Measurements from ENCODE around the gene HLA-E. TPM values are rescaled to one million over a fixed set of nuclear protein-coding genes. Genes with fewer than 3 reads are reported as not detected.

The HLA-E gene
- 100 to 1,000 TPM; 757 to 767 TPM for total RNA-seq

DNA sequence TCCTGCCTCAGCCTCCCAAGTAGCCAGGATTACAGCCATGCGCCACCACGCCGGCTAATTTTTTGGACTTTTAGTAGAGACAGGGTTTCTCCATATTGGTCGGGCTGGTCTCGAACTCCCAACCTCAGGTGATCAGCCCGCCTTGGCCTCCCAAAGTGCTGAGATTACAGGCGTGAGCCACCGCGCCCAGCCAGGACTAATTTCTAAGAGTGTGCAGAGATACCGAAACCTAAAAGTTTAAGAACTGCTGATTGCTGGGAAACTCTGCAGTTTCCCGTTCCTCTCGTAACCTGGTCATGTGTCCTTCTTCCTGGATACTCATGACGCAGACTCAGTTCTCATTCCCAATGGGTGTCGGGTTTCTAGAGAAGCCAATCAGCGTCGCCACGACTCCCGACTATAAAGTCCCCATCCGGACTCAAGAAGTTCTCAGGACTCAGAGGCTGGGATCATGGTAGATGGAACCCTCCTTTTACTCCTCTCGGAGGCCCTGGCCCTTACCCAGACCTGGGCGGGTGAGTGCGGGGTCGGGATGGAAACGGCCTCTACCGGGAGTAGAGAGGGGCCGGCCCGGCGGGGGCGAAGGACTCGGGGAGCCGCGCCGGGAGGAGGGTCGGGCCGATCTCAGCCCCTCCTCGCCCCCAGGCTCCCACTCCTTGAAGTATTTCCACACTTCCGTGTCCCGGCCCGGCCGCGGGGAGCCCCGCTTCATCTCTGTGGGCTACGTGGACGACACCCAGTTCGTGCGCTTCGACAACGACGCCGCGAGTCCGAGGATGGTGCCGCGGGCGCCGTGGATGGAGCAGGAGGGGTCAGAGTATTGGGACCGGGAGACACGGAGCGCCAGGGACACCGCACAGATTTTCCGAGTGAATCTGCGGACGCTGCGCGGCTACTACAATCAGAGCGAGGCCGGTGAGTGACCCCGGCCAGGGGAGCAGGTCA is at the start of gene HLA-E:
HLA-E (plus strand) TSS at position 429 of the 945 bp plus-strand sequence; CDS start at position 452, 23 bp downstream.
- POLR2A ChIA-PET = interaction anchor here (1.2 to 8.6 kb wide), 9 partner anchors 7 to 126 kb away, joined by 3 to 290 read pairs (median 7); partner anchors contain the start of gene ABCF1
- Mint-ChIP-seq H3K27ac (peak within 1 kb of the TSS; percentile 98), H3K36me3 (ENCODE audit: low read depth) (peaks cover 52% of the 10 kb centered on the region)

DNA sequence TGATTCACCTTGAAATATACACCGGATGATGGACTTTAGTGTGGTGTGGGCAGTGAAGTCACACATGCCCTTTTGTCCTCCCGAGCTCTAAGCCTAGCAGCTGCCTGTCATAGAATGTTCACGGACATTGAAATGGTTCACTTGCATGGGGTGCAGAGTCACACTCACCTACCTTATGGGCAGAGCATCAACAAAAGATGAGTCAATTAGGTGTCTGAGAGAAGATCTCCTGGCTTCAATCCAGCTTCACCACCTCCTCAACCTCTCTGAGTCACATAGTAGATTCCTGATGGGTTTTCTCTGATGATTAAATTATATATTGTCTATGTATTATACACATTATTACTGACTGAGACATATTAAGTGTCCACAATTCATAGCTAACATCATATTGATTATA is 48.1 kb upstream of the HLA-E start:
- DNase-seq = no peak
- CTCF ChIA-PET = interaction anchor here (0.6 to 1.4 kb wide), 3 partner anchors 12 to 293 kb away, joined by 3 read pairs; no protein-coding TSS in a partner anchor
- no peak overlapping the region for H3K4me3 Mint-ChIP-seq
- no peaks in the 10 kb centered on the region for H3K36me3 Mint-ChIP-seq (ENCODE audit: low read depth)
- no peaks in the 10 kb centered on the region for H3K9me3 Mint-ChIP-seq
- POLR2A ChIA-PET = no interaction called here
- no peak overlapping the region for H3K27ac Mint-ChIP-seq
- peaks cover 87% of the 10 kb centered on the region for H3K27me3 Mint-ChIP-seq
- no peaks in the 10 kb centered on the region for H3K4me1 Mint-ChIP-seq

More for the DNA sequence above, at the start of gene HLA-E:
- DNase-seq = peak; percentile 93
- Mint-ChIP-seq H3K27me3 (peaks cover 15% of the 10 kb centered on the region), H3K9me3 (no peaks in the 10 kb centered on the region), H3K4me1 (peaks cover 50% of the 10 kb centered on the region), H3K4me3 (peak within 1 kb of the TSS; percentile 100)
- CTCF ChIA-PET = interaction anchor here (0.9 to 8.6 kb wide), 5 partner anchors 7 to 233 kb away, joined by 3 to 86 read pairs (median 4); no protein-coding TSS in a partner anchor

DNA sequence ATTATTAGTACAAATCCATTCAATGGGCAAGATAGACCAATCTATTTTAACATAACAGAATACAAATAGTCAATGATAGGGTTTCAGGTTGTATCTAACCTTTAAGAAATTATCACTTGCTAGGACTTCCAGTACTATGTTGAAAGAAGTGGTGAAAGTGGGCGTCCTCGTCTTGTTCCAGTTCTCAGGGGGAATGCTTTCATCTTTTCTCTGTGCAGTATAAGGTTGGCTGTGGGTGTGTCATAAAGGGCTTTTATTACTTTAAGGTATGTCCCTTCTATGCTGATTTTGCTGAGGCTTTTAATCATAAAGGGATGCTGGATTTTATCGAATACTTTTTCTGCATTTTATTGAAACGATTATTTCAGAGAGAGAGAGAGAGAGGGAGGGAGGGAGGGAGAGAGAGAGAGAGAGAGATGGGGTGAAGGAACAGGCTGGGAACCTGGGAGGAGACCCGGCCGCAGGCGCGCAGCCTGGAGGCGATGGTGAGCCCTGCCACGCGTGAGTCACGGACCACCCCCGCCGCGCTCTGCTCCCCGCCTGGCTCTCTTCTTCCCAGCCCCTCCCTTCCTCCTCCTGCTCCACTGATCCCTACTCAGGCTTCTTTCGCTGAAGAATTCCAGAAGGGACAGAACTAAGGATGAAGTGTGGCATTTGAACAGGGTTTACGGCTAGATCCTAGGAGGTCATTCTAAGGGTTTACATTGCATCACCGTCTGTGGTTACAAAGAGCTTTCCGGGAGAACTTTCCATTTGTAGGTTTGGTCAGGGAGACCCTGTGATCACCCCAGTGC is 45.5 kb upstream of the HLA-E start:
- no peaks in the 10 kb centered on the region for H3K9me3 Mint-ChIP-seq
- CTCF ChIA-PET = no interaction called here
- POLR2A ChIA-PET = no interaction called here
- no peaks in the 10 kb centered on the region for H3K4me1 Mint-ChIP-seq
- H3K27me3 Mint-ChIP-seq = peaks cover 89% of the 10 kb centered on the region
- no peak overlapping the region for H3K27ac Mint-ChIP-seq
- no peak overlapping the region for H3K4me3 Mint-ChIP-seq
- DNase-seq = no peak
- H3K36me3 Mint-ChIP-seq (ENCODE audit: low read depth) = no peaks in the 10 kb centered on the region

DNA sequence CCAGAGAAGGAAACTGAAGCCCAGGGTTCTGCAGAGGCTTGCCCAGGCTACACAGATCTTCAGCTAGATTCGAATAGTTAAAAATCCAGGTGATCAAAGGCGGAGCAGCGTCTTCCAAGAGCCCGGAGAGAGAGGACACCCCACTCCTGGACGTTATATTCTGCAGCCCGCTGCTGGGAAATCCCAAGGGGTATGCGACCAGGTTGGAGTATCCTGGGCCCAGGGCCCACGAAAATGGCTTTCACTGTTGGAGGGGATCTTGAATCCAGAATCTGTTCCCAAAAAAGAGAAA is 44.9 kb upstream of the HLA-E start:
- no peaks in the 10 kb centered on the region for H3K9me3 Mint-ChIP-seq
- POLR2A ChIA-PET = no interaction called here
- H3K4me1 Mint-ChIP-seq = no peaks in the 10 kb centered on the region
- no peak overlapping the region for H3K4me3 Mint-ChIP-seq
- no peak overlapping the region for H3K27ac Mint-ChIP-seq
- no peak for DNase-seq
- CTCF ChIA-PET = no interaction called here
- H3K36me3 Mint-ChIP-seq (ENCODE audit: low read depth) = no peaks in the 10 kb centered on the region
- H3K27me3 Mint-ChIP-seq = peaks cover 89% of the 10 kb centered on the region

DNA sequence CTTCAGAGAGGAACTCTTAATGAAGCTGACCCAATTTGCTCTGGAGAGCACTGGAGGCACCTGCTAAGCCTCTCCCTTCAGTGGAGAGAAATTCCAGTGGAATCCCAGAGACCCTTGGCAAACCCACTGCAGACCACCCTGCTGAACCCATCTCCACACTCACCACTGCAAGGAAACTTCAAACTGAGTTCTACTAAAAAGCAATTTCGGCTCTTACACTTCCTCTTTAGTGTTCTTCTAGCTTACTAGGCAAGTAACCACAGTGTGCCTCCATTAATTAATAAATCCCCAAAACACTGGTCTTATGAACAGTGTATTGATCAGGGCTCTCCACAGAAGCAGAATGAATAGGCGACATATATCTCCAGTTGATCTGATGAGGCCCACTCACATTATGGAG is 43.0 kb upstream of the HLA-E start:
- POLR2A ChIA-PET = no interaction called here
- CTCF ChIA-PET = no interaction called here
- peaks cover 16% of the 10 kb centered on the region for H3K4me1 Mint-ChIP-seq
- H3K9me3 Mint-ChIP-seq = no peaks in the 10 kb centered on the region
- peaks cover 89% of the 10 kb centered on the region for H3K27me3 Mint-ChIP-seq
- no peak overlapping the region for H3K27ac Mint-ChIP-seq
- H3K36me3 Mint-ChIP-seq (ENCODE audit: low read depth) = no peaks in the 10 kb centered on the region
- no peak overlapping the region for H3K4me3 Mint-ChIP-seq
- DNase-seq = no peak

DNA sequence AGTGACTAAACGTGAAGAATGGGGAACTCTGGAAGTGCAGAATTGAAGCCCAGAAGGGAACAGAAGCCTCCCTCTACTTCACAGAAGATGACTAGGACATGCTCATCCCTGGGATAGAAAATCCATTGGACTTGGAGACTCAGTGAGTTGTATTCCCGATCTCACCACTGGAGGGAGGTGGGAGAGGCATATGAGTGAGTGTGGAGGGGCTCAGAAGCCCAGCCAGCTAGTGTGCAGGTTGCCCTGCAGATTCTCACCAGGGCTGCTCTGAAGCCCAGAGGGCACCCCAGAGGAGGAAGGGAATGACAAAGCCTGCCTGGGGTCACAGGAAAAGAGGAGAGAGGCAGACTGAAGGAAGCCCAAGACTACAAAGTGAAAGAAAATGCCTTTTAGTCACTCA is 42.1 kb upstream of the HLA-E start:
- POLR2A ChIA-PET = no interaction called here
- no peak overlapping the region for H3K4me3 Mint-ChIP-seq
- CTCF ChIA-PET = no interaction called here
- peaks cover 91% of the 10 kb centered on the region for H3K27me3 Mint-ChIP-seq
- H3K4me1 Mint-ChIP-seq = peaks cover 25% of the 10 kb centered on the region
- no peak overlapping the region for H3K27ac Mint-ChIP-seq
- H3K36me3 Mint-ChIP-seq (ENCODE audit: low read depth) = no peaks in the 10 kb centered on the region
- H3K9me3 Mint-ChIP-seq = no peaks in the 10 kb centered on the region
- DNase-seq = no peak

DNA sequence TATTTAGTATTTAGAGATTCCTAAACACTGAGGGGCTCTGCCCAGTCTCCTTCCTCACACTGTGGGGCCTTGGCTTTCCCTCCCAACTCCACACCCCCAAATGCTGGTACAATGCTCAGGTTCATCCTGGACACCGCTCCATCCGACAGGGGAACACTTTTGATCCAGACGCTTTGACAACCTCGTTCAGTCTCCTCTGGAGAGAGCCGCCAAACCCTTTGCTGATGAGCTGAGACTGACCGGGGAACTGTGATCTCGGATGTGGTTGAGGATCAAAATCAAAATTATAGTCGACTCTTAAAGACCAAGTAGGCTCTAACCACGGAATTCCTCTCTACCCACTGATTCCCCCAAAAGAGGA is 38.8 kb upstream of the HLA-E start:
- no peak for DNase-seq
- Mint-ChIP-seq H3K4me1 (peaks cover 30% of the 10 kb centered on the region), H3K9me3 (no peaks in the 10 kb centered on the region), H3K36me3 (ENCODE audit: low read depth) (no peaks in the 10 kb centered on the region), H3K4me3 (no peak overlapping the region), H3K27ac (no peak overlapping the region), H3K27me3 (peaks cover 91% of the 10 kb centered on the region)
- POLR2A ChIA-PET = interaction anchor here (0.6 to 4.3 kb wide), 12 partner anchors 14 to 238 kb away, joined by 3 to 27 read pairs (median 4); partner anchors contain the start of gene TRIM26
- CTCF ChIA-PET = interaction anchor here (0.6 to 1.9 kb wide), 10 partner anchors 14 to 325 kb away, joined by 3 to 18 read pairs (median 5); partner anchors contain the start of gene ABCF1

DNA sequence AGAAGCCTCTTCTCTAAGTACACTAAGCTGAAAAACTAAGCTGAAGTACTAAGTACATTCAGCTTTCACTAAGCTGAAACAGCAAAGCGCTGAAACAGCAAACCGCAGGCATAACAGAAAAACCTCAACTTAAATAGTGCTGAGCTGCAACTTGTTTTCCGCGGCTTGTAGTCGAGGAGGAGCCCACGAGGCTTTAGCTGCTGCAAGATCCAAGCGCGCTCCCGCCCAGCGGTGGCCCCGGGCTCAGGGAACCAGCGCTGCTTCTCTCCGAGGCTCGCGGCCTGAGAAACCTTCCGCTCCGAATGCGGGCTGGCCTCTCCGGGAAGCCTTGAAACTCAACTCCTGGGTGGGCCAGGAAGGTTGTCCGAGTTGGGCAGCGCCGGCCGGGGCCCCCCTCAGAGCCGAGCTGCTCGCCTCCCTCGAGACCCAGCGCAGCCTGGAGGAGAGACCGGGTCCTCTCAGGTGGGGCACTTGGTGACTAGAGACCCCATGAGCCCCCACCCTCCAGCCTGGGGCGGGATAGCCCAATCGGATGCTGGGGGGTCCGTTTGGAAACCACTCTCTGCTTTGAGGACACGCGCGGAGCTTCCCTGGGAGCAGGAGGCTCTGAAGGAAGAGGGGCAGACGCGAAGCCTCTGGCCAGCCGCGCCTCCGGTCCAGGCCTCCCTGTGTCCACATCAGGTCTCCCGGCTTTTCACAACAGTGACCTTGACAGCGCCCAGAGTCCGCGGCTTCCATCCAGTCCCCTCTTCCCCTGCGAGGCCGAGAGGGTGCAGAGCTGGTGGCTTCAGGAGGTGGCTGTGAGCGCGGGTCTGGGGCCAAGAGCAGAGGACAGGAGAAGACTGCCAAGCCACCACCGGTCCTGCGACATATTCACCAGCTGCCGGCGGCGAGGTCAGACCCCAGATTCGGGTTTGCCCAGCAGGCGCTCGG is 38.1 kb upstream of the HLA-E start:
- CTCF ChIA-PET = interaction anchor here (0.6 to 2.5 kb wide), 13 partner anchors 13 to 325 kb away, joined by 3 to 18 read pairs (median 5); partner anchors contain the start of gene ABCF1
- POLR2A ChIA-PET = interaction anchor here (0.6 to 4.3 kb wide), 13 partner anchors 13 to 238 kb away, joined by 3 to 27 read pairs (median 3); partner anchors contain the start of gene TRIM26
- H3K27ac Mint-ChIP-seq = no peak overlapping the region
- peaks cover 30% of the 10 kb centered on the region for H3K4me1 Mint-ChIP-seq
- DNase-seq = peak; percentile 80
- peaks cover 91% of the 10 kb centered on the region for H3K27me3 Mint-ChIP-seq
- H3K4me3 Mint-ChIP-seq = no peak overlapping the region
- no peaks in the 10 kb centered on the region for H3K9me3 Mint-ChIP-seq
- no peaks in the 10 kb centered on the region for H3K36me3 Mint-ChIP-seq (ENCODE audit: low read depth)

DNA sequence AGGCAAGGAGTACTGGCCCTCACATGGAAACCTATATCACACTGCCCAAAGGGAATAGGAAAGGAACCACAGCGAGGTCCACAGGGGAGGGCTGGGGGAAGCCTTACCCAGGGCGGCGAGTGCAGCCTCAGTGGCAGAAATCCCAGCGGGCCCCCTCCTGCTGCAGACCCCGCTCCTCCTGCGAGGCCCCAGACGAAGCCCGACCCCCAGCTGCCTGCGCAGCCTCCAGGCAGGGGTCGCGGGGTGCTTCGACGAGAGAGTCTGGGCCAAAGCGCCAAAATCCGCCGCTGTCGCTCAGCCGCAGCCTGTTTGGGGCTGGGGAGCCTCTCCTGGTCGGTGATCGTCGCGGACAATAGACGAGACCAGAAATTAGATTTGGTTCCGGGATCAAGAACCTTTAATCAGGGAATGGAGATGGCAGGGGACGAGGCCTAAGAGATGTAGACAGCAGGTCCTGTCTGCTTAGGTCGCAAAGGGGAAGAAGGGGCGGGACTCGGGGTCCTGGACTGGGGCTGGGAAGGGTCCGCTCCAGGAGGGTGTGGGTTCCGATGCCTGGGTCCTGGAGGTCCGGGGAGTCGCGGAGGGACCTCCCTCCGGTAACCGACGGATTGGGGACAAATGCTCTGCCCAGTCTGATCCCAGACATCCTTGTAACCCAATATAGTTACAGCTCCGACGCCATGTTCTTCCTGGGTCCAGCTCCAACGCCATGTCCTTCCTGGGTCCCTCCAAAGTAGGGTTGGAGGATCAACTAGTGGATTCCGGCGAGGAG is 36.4 kb upstream of the HLA-E start:
- Mint-ChIP-seq H3K4me1 (peaks cover 30% of the 10 kb centered on the region), H3K27me3 (peaks cover 87% of the 10 kb centered on the region), H3K27ac (no peak overlapping the region), H3K36me3 (ENCODE audit: low read depth) (no peaks in the 10 kb centered on the region), H3K4me3 (no peak overlapping the region), H3K9me3 (no peaks in the 10 kb centered on the region)
- no peak for DNase-seq
- ChIA-PET POLR2A (interaction anchor here (1.0 to 4.3 kb wide), 3 partner anchors 11 to 165 kb away, joined by 3 to 27 read pairs (median 4); no protein-coding TSS in a partner anchor), CTCF (interaction anchor here (0.6 to 2.7 kb wide), 30 partner anchors 11 to 641 kb away, joined by 3 to 17 read pairs (median 4); partner anchors contain the start of genes MRPS18B and PPP1R10)

DNA sequence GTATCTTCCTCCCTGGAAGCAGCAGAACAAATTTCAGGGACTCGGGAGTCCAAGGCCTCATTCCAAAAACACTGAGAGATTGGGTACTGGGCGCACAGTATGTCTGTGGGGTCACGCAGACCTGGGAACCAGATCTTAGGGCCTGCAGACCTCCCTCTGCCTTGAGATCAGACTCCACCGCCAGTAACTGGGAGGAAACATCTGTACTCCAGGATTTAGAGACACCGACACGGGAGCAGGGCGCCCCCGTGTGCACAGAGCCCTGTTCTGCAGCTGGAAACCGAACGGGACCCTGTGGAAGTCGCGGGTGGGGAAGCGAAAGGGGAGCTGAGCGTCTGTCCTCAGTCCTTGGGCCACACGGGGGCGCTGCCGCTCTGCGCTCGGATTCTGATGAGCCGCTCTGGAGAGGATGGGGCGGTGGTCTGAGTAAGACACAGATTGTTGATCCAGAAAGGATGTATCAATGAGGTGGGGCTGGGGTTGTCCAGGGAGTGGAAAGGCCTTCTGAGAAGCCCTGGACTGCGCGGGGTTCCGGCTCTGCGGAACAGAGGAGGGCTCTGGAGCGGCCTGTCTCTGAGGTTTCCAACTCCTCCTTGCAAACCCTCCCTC is 35.7 kb upstream of the HLA-E start:
- H3K36me3 Mint-ChIP-seq (ENCODE audit: low read depth) = no peaks in the 10 kb centered on the region
- peaks cover 30% of the 10 kb centered on the region for H3K4me1 Mint-ChIP-seq
- H3K4me3 Mint-ChIP-seq = no peak overlapping the region
- H3K27ac Mint-ChIP-seq = no peak overlapping the region
- peak; percentile 81 for DNase-seq
- POLR2A ChIA-PET = interaction anchor here (1.0 to 4.3 kb wide), 2 partner anchors 11 to 79 kb away, joined by 4 to 27 read pairs; no protein-coding TSS in a partner anchor
- peaks cover under 1% of the 10 kb centered on the region for H3K9me3 Mint-ChIP-seq
- CTCF ChIA-PET = interaction anchor here (0.6 to 2.7 kb wide), 29 partner anchors 10 to 641 kb away, joined by 3 to 17 read pairs (median 4); partner anchors contain the start of genes MRPS18B and PPP1R10
- peaks cover 87% of the 10 kb centered on the region for H3K27me3 Mint-ChIP-seq

DNA sequence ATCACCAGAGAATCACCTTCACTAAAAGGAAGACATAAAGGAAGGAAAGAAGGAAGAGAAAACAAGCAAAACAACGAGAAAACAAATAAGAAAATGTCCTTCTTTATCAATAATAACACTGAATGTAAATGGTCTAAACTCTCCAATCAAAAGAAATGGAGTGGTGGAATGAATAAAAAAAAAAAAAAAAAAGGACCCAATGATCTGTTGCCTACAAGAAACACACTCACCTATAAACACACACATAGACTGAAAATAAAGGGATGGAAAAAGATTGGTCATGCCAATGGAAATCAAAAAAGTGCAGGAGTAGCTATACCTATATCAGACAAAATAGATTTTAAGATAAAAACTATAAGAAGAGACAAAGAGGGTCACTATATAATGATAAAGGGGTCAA is 30.2 kb upstream of the HLA-E start:
- no peak overlapping the region for H3K27ac Mint-ChIP-seq
- H3K4me3 Mint-ChIP-seq = no peak overlapping the region
- peaks cover 5% of the 10 kb centered on the region for H3K36me3 Mint-ChIP-seq (ENCODE audit: low read depth)
- CTCF ChIA-PET = interaction anchor here (0.9 kb wide), 1 partner anchor 86 kb away, joined by 3 read pairs; no protein-coding TSS in a partner anchor
- H3K9me3 Mint-ChIP-seq = peaks cover 11% of the 10 kb centered on the region
- POLR2A ChIA-PET = no interaction called here
- H3K4me1 Mint-ChIP-seq = peaks cover 20% of the 10 kb centered on the region
- DNase-seq = no peak
- H3K27me3 Mint-ChIP-seq = peaks cover 89% of the 10 kb centered on the region
